Ishikawa (cell line): Measurements from ENCODE around the gene OSTF1.

Experiments
- CEBPB ChIP-seq: IDR thresholded peaks from 2 replicates; pipeline ENCODE4 v1.6.1; 2012
- CREB1 ChIP-seq: IDR thresholded peaks from 2 replicates; pipeline ENCODE4 v1.6.1; 2012; ENCODE audit warnings: low read depth
- EGR1 ChIP-seq: IDR thresholded peaks from 2 replicates; pipeline ENCODE4 v1.6.1; 2012
- EP300 ChIP-seq: IDR thresholded peaks from 2 replicates; pipeline ENCODE4 v1.6.1; 2012; ENCODE audit warnings: borderline replicate concordance
- FOXM1 ChIP-seq: IDR thresholded peaks from 2 replicates; pipeline ENCODE4 v1.6.1; 2012; ENCODE audit warnings: low read depth, borderline replicate concordance
- NFIC ChIP-seq: IDR thresholded peaks from 2 replicates; pipeline ENCODE4 v1.6.1; 2012
- RAD21 ChIP-seq: IDR thresholded peaks from 2 replicates; pipeline ENCODE4 v1.6.1; 2012; ENCODE audit warnings: low read depth
- REST ChIP-seq: IDR thresholded peaks from 2 replicates; pipeline ENCODE4 v1.6.1; 2012; ENCODE audit warnings: low read depth, mild to moderate bottlenecking
- TAF1 ChIP-seq: IDR thresholded peaks from 2 replicates; pipeline ENCODE4 v1.6.1; 2012; ENCODE audit warnings: low read depth, mild to moderate bottlenecking
- TCF12 ChIP-seq: IDR thresholded peaks from 2 replicates; pipeline ENCODE4 v1.6.1; 2012; ENCODE audit warnings: low read depth
- TEAD4 ChIP-seq: IDR thresholded peaks from 2 replicates; pipeline ENCODE4 v1.6.1; 2012
- USF1 ChIP-seq: IDR thresholded peaks from 2 replicates; pipeline ENCODE4 v1.6.1; 2012
- YY1 ChIP-seq: IDR thresholded peaks from 2 replicates; pipeline ENCODE4 v1.6.1; 2012; ENCODE audit warnings: low read depth
- ZBTB7A ChIP-seq: IDR thresholded peaks from 2 replicates; pipeline ENCODE4 v1.6.1; 2012; ENCODE audit warnings: low read depth
- TF ChIP-seq, protein P1 (sequence below): IDR thresholded peaks from 2 replicates; pipeline ENCODE4 v1.6.1; 2012

Gene OSTF1

DNA sequence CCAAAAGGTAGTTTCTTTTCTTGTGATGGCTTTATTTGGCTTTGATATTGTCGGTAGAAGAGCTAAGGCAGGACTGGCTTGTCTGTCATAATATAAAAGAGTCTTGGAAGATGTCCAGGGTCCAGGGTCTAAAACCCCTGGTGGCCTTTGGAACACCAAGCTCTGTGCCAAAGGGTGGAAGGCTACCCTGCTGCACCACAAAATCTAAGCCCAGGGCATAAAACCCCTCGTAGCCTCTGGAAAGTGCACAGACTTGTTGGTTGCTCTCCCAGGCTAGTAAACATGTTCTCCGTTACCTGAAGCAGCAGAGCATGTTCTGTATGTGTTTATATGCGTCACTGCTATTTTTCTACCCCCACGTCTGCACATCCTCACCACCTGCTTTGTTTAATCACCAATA is 75.5 kb downstream of the OSTF1 start:
- TF ChIP-seq REST (no peak), CREB1 (no peak), TCF12 (no peak), ZBTB7A (no peak), FOXM1 (no peak), EP300 (no peak), NFIC (no peak), CEBPB (no peak), TEAD4 (no peak), YY1 (no peak), EGR1 (no peak), USF1 (no peak), TAF1 (no peak), RAD21 (no peak)
- TF ChIP-seq, protein P1, sequence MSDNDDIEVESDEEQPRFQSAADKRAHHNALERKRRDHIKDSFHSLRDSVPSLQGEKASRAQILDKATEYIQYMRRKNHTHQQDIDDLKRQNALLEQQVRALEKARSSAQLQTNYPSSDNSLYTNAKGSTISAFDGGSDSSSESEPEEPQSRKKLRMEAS: no peak

GRCh38 chr9:75164573-75164972 is 76.3 kb downstream of the OSTF1 start:
- TF ChIP-seq FOXM1 (no peak), EGR1 (no peak), USF1 (no peak), RAD21 (no peak), REST (no peak), NFIC (no peak), EP300 (no peak)

GRCh38 chr9:75167281-75167680 is 79.0 kb downstream of the OSTF1 start:
- no peak for TF ChIP-seq TAF1
- no peak for TF ChIP-seq CREB1
- no peak for TF ChIP-seq FOXM1
- no peak for TF ChIP-seq TCF12
- TF ChIP-seq REST: no peak
- TF ChIP-seq ZBTB7A: no peak
- TF ChIP-seq, protein P1: no peak
- no peak for TF ChIP-seq USF1
- no peak for TF ChIP-seq TEAD4
- TF ChIP-seq CEBPB: no peak
- TF ChIP-seq NFIC: no peak
- no peak for TF ChIP-seq RAD21

DNA sequence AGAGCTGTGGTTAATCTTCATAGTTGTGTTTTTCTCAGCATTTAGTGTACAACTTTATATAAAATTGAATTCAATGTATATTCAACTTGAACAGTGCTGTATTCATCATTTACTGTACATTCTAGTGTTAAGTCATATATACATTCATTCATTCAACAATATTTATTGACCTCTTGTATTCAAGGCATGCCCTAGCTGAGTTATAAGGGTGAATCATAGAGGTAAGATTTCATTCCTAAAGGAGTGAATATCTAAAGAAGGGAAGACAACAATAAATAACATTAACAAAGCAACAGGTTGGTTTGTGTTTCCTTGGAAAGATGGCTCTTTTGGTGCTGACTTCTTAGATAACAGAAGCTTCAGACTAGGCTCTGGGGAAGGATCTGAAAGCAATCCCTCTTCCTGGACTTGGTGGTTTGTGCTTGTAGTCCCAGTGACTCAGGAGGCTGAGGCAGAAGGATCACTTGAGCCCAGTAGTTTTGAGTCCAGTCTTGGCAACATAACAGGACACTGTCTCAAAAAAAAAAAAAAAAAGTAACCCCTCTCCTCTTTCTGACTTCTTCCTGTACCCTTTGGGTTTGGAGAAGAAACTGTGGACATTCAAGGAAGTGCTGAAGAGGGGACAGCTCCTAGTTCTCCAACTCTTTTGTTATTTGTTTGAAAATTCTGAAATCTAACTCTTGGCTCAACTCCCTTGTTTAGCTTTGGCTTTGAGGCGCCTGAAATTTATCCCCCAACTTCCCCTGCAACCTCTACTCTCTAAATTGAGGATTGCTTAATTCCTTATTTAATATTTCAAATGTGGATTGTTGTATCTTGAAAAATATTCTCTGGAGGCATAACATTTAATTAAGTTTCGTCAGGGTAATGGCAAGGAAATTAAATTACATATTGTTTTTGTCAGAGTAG is 80.2 kb downstream of the OSTF1 start:
- TF ChIP-seq USF1 (no peak), CREB1 (no peak), EP300 (no peak), TEAD4 (no peak), YY1 (no peak), RAD21 (no peak), EGR1 (no peak), CEBPB (no peak), NFIC (no peak), ZBTB7A (no peak)
